Endothelial cell of umbilical vein (primary cell): ENCODE results near the gene TP53RK. TPM values are rescaled to one million over a fixed set of nuclear protein-coding genes. Genes with fewer than 3 reads are reported as not detected.

Source experiments
- BruUV-seq: library from RNA; stranded (reverse); fragments of 400-500 nt; replicated peaks from 2 replicates; lab custom pipeline; 2021; lab: Mats Ljungman, UMichigan
- CTCF ChIA-PET: fragments of 300-600, 350-600 bp; sonication (Branson Sonifier 250); formaldehyde crosslinking; loops from one replicate; lab custom pipeline; 2021; ENCODE audit warnings: antibody characterized with exemption, inconsistent platforms; lab: Charles Lee
- POLR2A ChIA-PET: fragments of 300-600, 350-600 bp; sonication (Branson Sonifier 250); formaldehyde crosslinking; loops from one replicate; lab custom pipeline; 2021; ENCODE audit warnings: antibody characterized with exemption, inconsistent platforms; lab: Charles Lee
- DNase-seq: peaks from one replicate; pipeline ENCODE4 v3.0.0-alpha.2; 2011; ENCODE audit warnings: low read depth, low spot score
- FAIRE-seq: peaks from 2 replicates; lab custom pipeline; 2011; peaks lifted over from hg19 to GRCh38; lab: Jason Lieb, UNC
- H2AFZ ChIP-seq: 2 replicates; pipeline ENCODE4 v1.6.0; 2012; ENCODE audit warnings: low read depth, low read length, control low read depth, inconsistent platforms
- H3K27ac ChIP-seq: 2 replicates; pipeline ENCODE4 v1.5.1; 2011; ENCODE audit warnings: low read depth, mild to moderate bottlenecking, control low read depth, low read length, moderate library complexity; ENCODE audit not compliant: insufficient read depth
- H3K27me3 ChIP-seq, 2 experiments: 2 replicates each; pipeline versions ENCODE4 v1.6.0 to v1.6.1; 2011; ENCODE audit warnings: low read length in 2 of 2, mixed read lengths in 1 of 2; ENCODE audit not compliant: control insufficient read depth in 2 of 2, insufficient read depth in 2 of 2
- H3K36me3 ChIP-seq, 2 experiments: 2 replicates in 1 of 2; 3 replicates in 1 of 2; pipeline ENCODE4 v1.5.1; 2011; ENCODE audit warnings: low read length in 2 of 2, mild to moderate bottlenecking in 1 of 2, moderate library complexity in 1 of 2; ENCODE audit not compliant: control insufficient read depth in 2 of 2, insufficient read depth in 2 of 2; ENCODE audit errors: extremely low read depth in 1 of 2
- H3K4me1 ChIP-seq: 3 replicates; pipeline ENCODE4 v1.5.1; 2011; ENCODE audit warnings: mild to moderate bottlenecking, low read length; ENCODE audit not compliant: control insufficient read depth, insufficient read depth; ENCODE audit errors: extremely low read depth
- H3K4me2 ChIP-seq: 2 replicates; pipeline ENCODE4 v1.6.1; 2011; ENCODE audit warnings: low read length, control low read depth, mixed read lengths; ENCODE audit not compliant: insufficient read depth
- H3K4me3 ChIP-seq, 3 experiments: fragments of 200-600 bp in 1 of 3; sonication (generic), shearing (Covaris generic) in 1 of 3; replicated peaks in 1 of 3; 2 replicates each; pipeline ENCODE4 v1.5.1; 2011 to 2016; ENCODE audit warnings: control low read depth in 3 of 3, low read length in 3 of 3, mild to moderate bottlenecking in 2 of 3, inconsistent platforms in 1 of 3, low read depth in 1 of 3, moderate library complexity in 1 of 3; ENCODE audit not compliant: insufficient read depth in 1 of 3
- H3K79me2 ChIP-seq: 2 replicates; pipeline ENCODE4 v1.6.0; 2012; ENCODE audit warnings: low read length, inconsistent platforms; ENCODE audit not compliant: control insufficient read depth, insufficient read depth
- H3K9ac ChIP-seq: replicated peaks from 2 replicates; pipeline ENCODE3; 2011; ENCODE audit warnings: low read length, control low read depth; ENCODE audit not compliant: insufficient read depth; ENCODE audit errors: extremely low read depth
- H3K9me1 ChIP-seq: replicated peaks from 3 replicates; pipeline ENCODE4 v1.6.0; 2011; ENCODE audit warnings: mild to moderate bottlenecking, low read length; ENCODE audit not compliant: control insufficient read depth, insufficient read depth; ENCODE audit errors: extremely low read depth
- H3K9me3 ChIP-seq: replicated peaks from 2 replicates; pipeline ENCODE4 v1.5.1; 2012; ENCODE audit warnings: low read length, inconsistent platforms; ENCODE audit not compliant: control insufficient read depth, insufficient read depth
- H4K20me1 ChIP-seq: replicated peaks from 2 replicates; pipeline ENCODE3; 2011; ENCODE audit warnings: mild to moderate bottlenecking, low read length; ENCODE audit not compliant: control insufficient read depth, insufficient read depth; ENCODE audit errors: extremely low read depth
- CTCF ChIP-seq, 2 donors: IDR thresholded peaks; 1 replicate in 1 of 2; 2 replicates in 1 of 2; pipeline ENCODE4 v1.5.1; 2011; ENCODE audit warnings: low read length in 2 of 2, mild to moderate bottlenecking in 2 of 2, moderate library complexity in 2 of 2, control low read depth in 1 of 2, inconsistent platforms in 1 of 2, low read depth in 1 of 2; ENCODE audit not compliant: insufficient read depth in 1 of 2; ENCODE audit errors: extremely low read depth in 1 of 2
- EZH2 ChIP-seq: IDR thresholded peaks from 2 replicates; pipeline ENCODE4 v1.6.1; 2012; ENCODE audit warnings: borderline replicate concordance, low read depth, mild to moderate bottlenecking, moderate library complexity, low read length, inconsistent platforms; ENCODE audit not compliant: severe bottlenecking
- FOS ChIP-seq: IDR thresholded peaks from 2 replicates; pipeline ENCODE4 v1.6.1; 2011; ENCODE audit warnings: mild to moderate bottlenecking, low read length, moderate library complexity, borderline replicate concordance; ENCODE audit not compliant: insufficient read depth
- GATA2 ChIP-seq: IDR thresholded peaks from 2 replicates; pipeline ENCODE4 v1.7.0; 2011; ENCODE audit warnings: low read depth, mild to moderate bottlenecking, moderate library complexity, mixed read lengths, low read length; ENCODE audit not compliant: insufficient read length, insufficient read depth
- MAX ChIP-seq: IDR thresholded peaks from 2 replicates; pipeline ENCODE4 v1.6.1; 2011; ENCODE audit not compliant: insufficient read depth, insufficient read length
- MYC ChIP-seq: IDR thresholded peaks from one replicate; pipeline ENCODE4 v1.6.1; 2011; ENCODE audit warnings: mild to moderate bottlenecking, low read depth, low read length
- POLR2A ChIP-seq: IDR thresholded peaks from 2 replicates; pipeline ENCODE4 v1.6.1; 2012; ENCODE audit warnings: low read depth, mild to moderate bottlenecking, control low read depth, low read length
- POLR2AphosphoS5 ChIP-seq: IDR thresholded peaks from 2 replicates; pipeline ENCODE4 v1.6.1; 2012; ENCODE audit warnings: low read depth, mild to moderate bottlenecking, control low read depth, low read length, moderate library complexity; ENCODE audit not compliant: insufficient read depth
- dilution Hi-C: fragments of 300-500 bp; cut with MboI; formaldehyde crosslinking; loops from one replicate; pipeline ENCODE4 v1.15.0; 2019; ENCODE audit warnings: low sequenced_read_pairs; ENCODE audit not compliant: extremely low pct_ligation_motif_present
- intact Hi-C: fragments of 100-400 bp; cut with micrococcal nuclease; formaldehyde crosslinking; loops from one replicate; pipeline ENCODE4 v1.10.0; 2022
- polyA plus RNA-seq, 4 experiments: library from polyadenylated mRNA; depleted of rRNA in 3 of 4; stranded (reverse) in 3 of 4; unstranded in 1 of 4; fragments of >200 nt; gene quantifications; 2 replicates each; pipeline versions ENCODE4 v1.2.1 to v1.2.3, GENCODE V29; 2011 to 2012; ENCODE audit warnings: missing spikeins in 1 of 4
- total RNA-seq: library from RNA; stranded (reverse); gene quantifications from 2 replicates; pipeline ENCODE4 v1.2.3, GENCODE V29; 2021

TP53RK gene
- total and polyA plus RNA-seq, 2 donors (not counting 3 experiments of a cell fraction or from before 2014, with no cell fraction given) = 7.0 to 13.1 TPM

- H3K9ac ChIP-seq = no peak overlapping the region
- no peaks in the 10 kb centered on the region for H3K79me2 ChIP-seq
- dilution Hi-C loops = no loop called here
- H3K27me3 ChIP-seq = no peaks in the 10 kb centered on the region
- FAIRE-seq (no peak), DNase-seq (no peak)
- H3K36me3 ChIP-seq = no peaks in the 10 kb centered on the region
- TF ChIP-seq MYC = no peak
- TF ChIP-seq FOS = no peak
- no peaks in the 10 kb centered on the region for H4K20me1 ChIP-seq
- no peak overlapping the region for H3K27ac ChIP-seq
- H3K4me1 ChIP-seq = no peaks in the 10 kb centered on the region
- H2AFZ ChIP-seq = no peak overlapping the region
- no peaks in the 10 kb centered on the region for H3K9me1 ChIP-seq
- ChIA-PET POLR2A (no interaction called here), CTCF (no interaction called here)
- H3K4me3 ChIP-seq = no peak overlapping the region
- BruUV-seq = no TSS peak
- H3K9me3 ChIP-seq = no peaks in the 10 kb centered on the region
- no peak overlapping the region for H3K4me2 ChIP-seq
- intact Hi-C loops = no loop called here
These were observed 53.6 kb downstream of the TP53RK start for GRCh38 chr20:46635514-46636136.

- CTCF ChIA-PET = no interaction called here
- DNase-seq (no peak), FAIRE-seq (no peak)
- intact Hi-C loops (no loop called here), dilution Hi-C loops (no loop called here)
- Histone ChIP-seq H3K36me3 (no peaks in the 10 kb centered on the region), H3K9me3 (no peaks in the 10 kb centered on the region), H3K27me3 (no peaks in the 10 kb centered on the region), H3K4me3 (no peak overlapping the region), H3K9me1 (no peaks in the 10 kb centered on the region), H3K27ac (no peak overlapping the region), H3K79me2 (no peaks in the 10 kb centered on the region), H4K20me1 (no peaks in the 10 kb centered on the region), H3K4me1 (no peaks in the 10 kb centered on the region), H3K4me2 (no peak overlapping the region), H3K9ac (no peak overlapping the region), H2AFZ (no peak overlapping the region)
- no TSS peak for BruUV-seq
- POLR2A ChIA-PET = no interaction called here
- TF ChIP-seq CTCF (IDR thresholded peaks at IDR 0.05; ENCODE audit: extremely low read depth in 1 of 2, insufficient read depth in 1 of 2, low read depth in 1 of 2, low read length in 2 of 2) (no peak), MYC (no peak), MAX (no peak), EZH2 (no peak), POLR2A (no peak), GATA2 (no peak), POLR2AphosphoS5 (no peak)
These were observed 54.7 kb downstream of the TP53RK start for GRCh38 chr20:46634528-46634927.
